GM18502 (cell line): Measurements from ENCODE around the gene OR2T34.
"Not testable (repeated sequence)": the region's sequence is repeated elsewhere in the genome, so short reads cannot be mapped to it uniquely, and the experiment has no call there.

Experiments used
- ATAC-seq: cut with Tn5 transposase; IDR thresholded peaks from one replicate; pipeline ENCODE4 v1.9.1; 2021; ENCODE audit warnings: mild to moderate bottlenecking; ENCODE audit not compliant: unreplicated experiment, poor library complexity

Gene OR2T34

GRCh38 chr1:248574657-248575056 lies at the start of gene OR2T34:
OR2T34 (minus strand) TSS chr1:248574757; CDS start chr1:248574757, 0 bp downstream.
- ATAC-seq: not testable (repeated sequence)

- ATAC-seq: peak; percentile 94
Measured at GRCh38 chr1:248622570-248623001, 48.0 kb upstream of the OR2T34 start.

- no peak for ATAC-seq
Measured at GRCh38 chr1:248621770-248622169, 47.2 kb upstream of the OR2T34 start.

- ATAC-seq: peak; percentile 29
Measured at GRCh38 chr1:248618878-248619277, 44.3 kb upstream of the OR2T34 start.

GRCh38 chr1:248618119-248618518 lies 43.6 kb upstream of the OR2T34 start:
- ATAC-seq: no peak

GRCh38 chr1:248613742-248614141 lies 39.2 kb upstream of the OR2T34 start:
- ATAC-seq: peak; percentile 46

- ATAC-seq: no peak
Measured at GRCh38 chr1:248611883-248612414, 37.4 kb upstream of the OR2T34 start.

- ATAC-seq: no peak
Measured at GRCh38 chr1:248610301-248610700, 35.7 kb upstream of the OR2T34 start.

GRCh38 chr1:248599396-248599795 lies 24.8 kb upstream of the OR2T34 start:
- ATAC-seq: no peak

GRCh38 chr1:248597589-248597988 lies 23.0 kb upstream of the OR2T34 start, which contains the start of gene OR2T10:
OR2T10 (minus strand) TSS chr1:248597700; CDS start chr1:248593768, 3,932 bp downstream.
- ATAC-seq: no peak

- ATAC-seq: no peak
Measured at GRCh38 chr1:248596615-248597014, 22.1 kb upstream of the OR2T34 start.

- ATAC-seq: no peak
Measured at GRCh38 chr1:248593226-248593625, 18.7 kb upstream of the OR2T34 start.

GRCh38 chr1:248592655-248593054 lies 18.1 kb upstream of the OR2T34 start:
- ATAC-seq: no peak

- ATAC-seq: no peak
Measured at GRCh38 chr1:248590055-248590454, 15.5 kb upstream of the OR2T34 start.

- no peak for ATAC-seq
Measured at GRCh38 chr1:248589334-248589733, 14.8 kb upstream of the OR2T34 start.

- ATAC-seq: no peak
Measured at GRCh38 chr1:248585266-248585665, 10.7 kb upstream of the OR2T34 start.

GRCh38 chr1:248576260-248576980 lies 1.9 kb upstream of the OR2T34 start:
- no peak for ATAC-seq

GRCh38 chr1:248573856-248574255 lies 701 bp downstream of the OR2T34 start:
- not testable (repeated sequence) for ATAC-seq

- peak; percentile 93 for ATAC-seq
Measured at GRCh38 chr1:248572049-248572448, 2.5 kb downstream of the OR2T34 start.

GRCh38 chr1:248570811-248571210 lies 3.7 kb downstream of the OR2T34 start:
- ATAC-seq: not testable (repeated sequence)

GRCh38 chr1:248569049-248569448 lies 5.5 kb downstream of the OR2T34 start:
- not testable (repeated sequence) for ATAC-seq
